ENCODE results near the gene ABRACL. TPM values are rescaled to one million over a fixed set of nuclear protein-coding genes. Genes with fewer than 3 reads are reported as not detected.
"Not testable (repeated sequence)": the region's sequence is repeated elsewhere in the genome, so short reads cannot be mapped to it uniquely, and the experiment has no call there.

ABRACL gene
- total RNA-seq, 2 donors from 2014 or later, result 13.0 to 52.8 TPM

DNA sequence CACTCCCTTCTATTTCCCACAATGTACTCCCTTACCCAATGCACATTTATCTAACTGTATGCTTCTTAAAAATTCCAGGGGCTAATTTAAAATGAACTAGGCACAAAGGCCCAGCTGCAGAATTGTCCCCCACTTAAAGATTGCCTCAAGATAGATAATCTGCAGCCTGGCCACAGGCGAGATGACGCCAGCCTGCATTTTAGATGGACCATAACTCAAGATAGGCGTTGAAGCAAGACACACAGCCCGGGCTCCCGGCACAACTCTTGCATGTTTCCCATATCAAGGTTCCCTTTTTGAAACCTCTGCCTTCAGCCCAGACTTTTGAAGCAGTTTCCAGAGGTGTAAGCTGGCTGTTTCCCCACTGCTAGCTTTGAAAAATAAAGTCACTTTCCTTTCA is 37.3 kb upstream of the ABRACL start:
- Histone ChIP-seq H3K27ac (no peak overlapping the region), H3K9me3 (no peaks in the 10 kb centered on the region), H3K4me1 (replicated peaks) (no peaks in the 10 kb centered on the region), H3K36me3 (no peaks in the 10 kb centered on the region), H3K27me3 (replicated peaks; ENCODE audit: insufficient read depth) (no peaks in the 10 kb centered on the region), H3K4me3 (no peak overlapping the region)
- no peak for DNase-seq (ENCODE audit: low spot score)
- TF ChIP-seq, protein P1, sequence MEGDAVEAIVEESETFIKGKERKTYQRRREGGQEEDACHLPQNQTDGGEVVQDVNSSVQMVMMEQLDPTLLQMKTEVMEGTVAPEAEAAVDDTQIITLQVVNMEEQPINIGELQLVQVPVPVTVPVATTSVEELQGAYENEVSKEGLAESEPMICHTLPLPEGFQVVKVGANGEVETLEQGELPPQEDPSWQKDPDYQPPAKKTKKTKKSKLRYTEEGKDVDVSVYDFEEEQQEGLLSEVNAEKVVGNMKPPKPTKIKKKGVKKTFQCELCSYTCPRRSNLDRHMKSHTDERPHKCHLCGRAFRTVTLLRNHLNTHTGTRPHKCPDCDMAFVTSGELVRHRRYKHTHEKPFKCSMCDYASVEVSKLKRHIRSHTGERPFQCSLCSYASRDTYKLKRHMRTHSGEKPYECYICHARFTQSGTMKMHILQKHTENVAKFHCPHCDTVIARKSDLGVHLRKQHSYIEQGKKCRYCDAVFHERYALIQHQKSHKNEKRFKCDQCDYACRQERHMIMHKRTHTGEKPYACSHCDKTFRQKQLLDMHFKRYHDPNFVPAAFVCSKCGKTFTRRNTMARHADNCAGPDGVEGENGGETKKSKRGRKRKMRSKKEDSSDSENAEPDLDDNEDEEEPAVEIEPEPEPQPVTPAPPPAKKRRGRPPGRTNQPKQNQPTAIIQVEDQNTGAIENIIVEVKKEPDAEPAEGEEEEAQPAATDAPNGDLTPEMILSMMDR (IDR thresholded peaks at IDR 0.05), result no peak
- no peak for TF ChIP-seq POLR2A (IDR thresholded peaks at IDR 0.05)
- TF ChIP-seq POLR2AphosphoS5 (IDR thresholded peaks at IDR 0.05), result no peak
- intact Hi-C loops (cut with DNase I), result no loop called here
- WGBS, result 84% methylated on average over 5 of the region's 5 CpGs

GRCh38 chr6:138992965-138993364 is 35.6 kb upstream of the ABRACL start:
- H3K4me3 ChIP-seq; H3K27me3 ChIP-seq (replicated peaks; ENCODE audit: insufficient read depth); H3K36me3 ChIP-seq; H3K4me1 ChIP-seq (replicated peaks); intact Hi-C loops (cut with DNase I); H3K27ac ChIP-seq; H3K9me3 ChIP-seq; DNase-seq (ENCODE audit: low spot score): not testable (repeated sequence)
- 76% methylated on average over 5 of the region's 5 CpGs for WGBS

GRCh38 chr6:138993410-138993809 is 35.1 kb upstream of the ABRACL start:
- DNase-seq (ENCODE audit: low spot score); H3K4me1 ChIP-seq (replicated peaks); H3K27me3 ChIP-seq (replicated peaks; ENCODE audit: insufficient read depth); H3K4me3 ChIP-seq; H3K9me3 ChIP-seq; intact Hi-C loops (cut with DNase I); H3K36me3 ChIP-seq; H3K27ac ChIP-seq: not testable (repeated sequence)
- 24% methylated on average over 1 of the region's 1 CpG for WGBS

- Histone ChIP-seq H3K4me1 (replicated peaks) (no peaks in the 10 kb centered on the region), H3K36me3 (no peaks in the 10 kb centered on the region), H3K9me3 (no peaks in the 10 kb centered on the region), H3K27me3 (replicated peaks; ENCODE audit: insufficient read depth) (no peaks in the 10 kb centered on the region), H3K4me3 (no peak overlapping the region), H3K27ac (no peak overlapping the region)
- intact Hi-C loops (cut with DNase I), result no loop called here
- DNase-seq (ENCODE audit: low spot score), result peak; percentile 75
- WGBS, result 24% methylated on average over 3 of the region's 3 CpGs
- no peak for TF ChIP-seq POLR2A (IDR thresholded peaks at IDR 0.05)
- TF ChIP-seq, protein P1 (IDR thresholded peaks at IDR 0.05), result no peak
- TF ChIP-seq POLR2AphosphoS5 (IDR thresholded peaks at IDR 0.05), result peak; percentile 80
These were observed 32.0 kb upstream of the ABRACL start for GRCh38 chr6:138996524-138996923.

- Histone ChIP-seq H3K36me3 (no peaks in the 10 kb centered on the region), H3K27ac (no peak overlapping the region), H3K27me3 (replicated peaks; ENCODE audit: insufficient read depth) (no peaks in the 10 kb centered on the region), H3K4me1 (replicated peaks) (no peaks in the 10 kb centered on the region), H3K4me3 (no peak overlapping the region), H3K9me3 (no peaks in the 10 kb centered on the region)
- intact Hi-C loops (cut with DNase I), result no loop called here
- DNase-seq (ENCODE audit: low spot score), result no peak
- TF ChIP-seq, protein P1 (IDR thresholded peaks at IDR 0.05), result no peak
- TF ChIP-seq POLR2A (IDR thresholded peaks at IDR 0.05) (no peak), POLR2AphosphoS5 (IDR thresholded peaks at IDR 0.05) (no peak)
- WGBS, result 80% methylated on average over 5 of the region's 5 CpGs
These were observed 31.4 kb upstream of the ABRACL start for GRCh38 chr6:138997136-138997535.

DNA sequence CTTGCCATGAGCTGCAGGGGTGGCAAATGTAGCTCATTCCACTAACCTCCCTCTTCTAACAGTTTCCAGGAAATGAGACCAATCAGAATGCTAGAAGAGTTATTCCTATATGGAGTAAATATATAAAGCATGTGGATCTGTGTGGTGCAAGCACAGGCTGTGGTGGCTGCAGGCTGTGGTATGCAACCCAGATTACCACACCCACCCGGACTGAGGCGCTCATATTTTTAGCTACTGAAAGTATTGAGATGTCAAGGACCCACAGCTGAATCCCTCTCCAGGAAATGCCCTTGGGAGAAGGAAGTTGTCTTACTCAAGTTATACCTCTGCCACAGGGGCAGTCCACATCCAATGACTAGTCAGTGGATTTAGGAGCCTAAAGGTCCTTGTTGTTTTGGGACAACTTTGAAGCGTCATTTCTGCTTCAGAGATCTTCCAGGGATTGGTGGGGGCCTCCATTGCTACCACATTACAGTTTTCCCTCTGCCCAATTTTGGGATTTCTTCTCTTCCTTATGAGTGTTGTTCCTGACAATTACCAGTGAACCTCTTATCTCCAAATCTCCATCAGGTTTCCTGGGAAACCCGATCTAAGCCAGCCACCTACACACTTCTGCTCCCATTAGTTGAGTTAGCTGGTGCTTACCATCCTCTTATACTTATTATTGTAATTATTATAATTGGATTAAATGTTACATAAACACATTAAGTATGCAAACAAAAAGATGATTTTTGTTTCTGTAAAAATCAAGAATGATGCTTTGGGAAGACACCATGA is 28.4 kb upstream of the ABRACL start:
- Histone ChIP-seq H3K9me3 (no peaks in the 10 kb centered on the region), H3K4me3 (no peak overlapping the region), H3K27me3 (replicated peaks; ENCODE audit: insufficient read depth) (no peaks in the 10 kb centered on the region), H3K27ac (no peak overlapping the region), H3K36me3 (no peaks in the 10 kb centered on the region), H3K4me1 (replicated peaks) (no peaks in the 10 kb centered on the region)
- no peak for TF ChIP-seq POLR2AphosphoS5 (IDR thresholded peaks at IDR 0.05)
- no peak for TF ChIP-seq POLR2A (IDR thresholded peaks at IDR 0.05)
- TF ChIP-seq, protein P1 (IDR thresholded peaks at IDR 0.05), result no peak
- 78% methylated on average over 4 of the region's 4 CpGs for WGBS
- intact Hi-C loops (cut with DNase I), result no loop called here
- DNase-seq (ENCODE audit: low spot score), result no peak
